ENCODE measurements around the gene GPR4.

GPR4 gene

GRCh38 chr19:45597425-45598111, 4.4 kb downstream of the GPR4 start:
- H3K79me1 ChIP-seq (replicated peaks; ENCODE audit: low read length, poor library complexity, severe bottlenecking), result no peaks in the 10 kb centered on the region
- H3K9me3 ChIP-seq (ENCODE audit: control insufficient read depth, low read length), result no peaks in the 10 kb centered on the region
- H3K27ac ChIP-seq (ENCODE audit: low read length, poor library complexity, severe bottlenecking), result no peak overlapping the region
- H2AK5ac ChIP-seq (ENCODE audit: low read length, severe bottlenecking), result no peak overlapping the region
- peak overlapping the region; percentile 23 for H2BK15ac ChIP-seq (ENCODE audit: low read depth, poor library complexity, severe bottlenecking)
- WGBS, result 26% methylated on average over 3 of the region's 5 CpGs
- peaks cover 12% of the 10 kb centered on the region for H3K4me1 ChIP-seq (ENCODE audit: control insufficient read depth, insufficient read depth, low read depth, low read length)
- H3K23ac ChIP-seq (ENCODE audit: low read length in 2 of 2), result no peak overlapping the region
- no peaks in the 10 kb centered on the region for H3K36me3 ChIP-seq (ENCODE audit: control insufficient read depth in 1 of 2, insufficient read depth in 2 of 2, low read depth in 1 of 2, low read length in 2 of 2)
- H3K9ac ChIP-seq (ENCODE audit: low read length), result peak overlapping the region; percentile 56
- H3K18ac ChIP-seq (ENCODE audit: low read depth in 1 of 2, low read length in 2 of 2), result peak overlapping the region; percentile 5 to 81
- no peak overlapping the region for H2BK5ac ChIP-seq (ENCODE audit: low read depth, low read length, poor library complexity, severe bottlenecking)
- peaks cover 63 to 69% of the 10 kb centered on the region in 2 experiments for H3K27me3 ChIP-seq (ENCODE audit: control insufficient read depth in 1 of 2, insufficient read depth in 1 of 2, low read length in 2 of 2)
- peak overlapping the region; percentile 69 for H4K8ac ChIP-seq (ENCODE audit: low read length)
- H3K4me3 ChIP-seq (ENCODE audit: insufficient read depth in 1 of 2, low read depth in 1 of 2, low read length in 2 of 2), result peak overlapping the region in 1 of 2 experiments; percentile 67
- H2BK120ac ChIP-seq (ENCODE audit: low read depth, low read length), result peak overlapping the region; percentile 42
- H3K4ac ChIP-seq (ENCODE audit: low read depth in 1 of 2, low read length in 2 of 2), result peak overlapping the region in 1 of 2 experiments; percentile 80
- H4K91ac ChIP-seq (ENCODE audit: low read length), result peak overlapping the region; percentile 22
- H3K4me2 ChIP-seq (ENCODE audit: low read length, poor library complexity, severe bottlenecking), result no peak overlapping the region
- peak overlapping the region in 1 of 2 experiments; percentile 50 for H2BK12ac ChIP-seq (ENCODE audit: low read length in 2 of 2)
- H2AFZ ChIP-seq (ENCODE audit: low read depth, low read length), result peak overlapping the region; percentile 30
- no peak for DNase-seq
- H3K14ac ChIP-seq (ENCODE audit: low read length in 2 of 2), result no peak overlapping the region

GRCh38 chr19:45595814-45596213, 6.2 kb downstream of the GPR4 start:
- Histone ChIP-seq H3K27me3 (ENCODE audit: control insufficient read depth in 1 of 2, insufficient read depth in 1 of 2, low read length in 2 of 2) (peaks cover 59 to 67% of the 10 kb centered on the region in 2 experiments), H2BK12ac (ENCODE audit: low read length in 2 of 2) (no peak overlapping the region), H2BK15ac (ENCODE audit: low read depth, poor library complexity, severe bottlenecking) (no peak overlapping the region), H3K9me3 (ENCODE audit: control insufficient read depth, low read length) (no peaks in the 10 kb centered on the region), H4K8ac (ENCODE audit: low read length) (no peak overlapping the region), H3K27ac (ENCODE audit: low read length, poor library complexity, severe bottlenecking) (no peak overlapping the region), H3K4ac (ENCODE audit: low read depth in 1 of 2, low read length in 2 of 2) (no peak overlapping the region), H2BK5ac (ENCODE audit: low read depth, low read length, poor library complexity, severe bottlenecking) (no peak overlapping the region), H3K14ac (ENCODE audit: low read length in 2 of 2) (no peak overlapping the region), H4K91ac (ENCODE audit: low read length) (no peak overlapping the region), H2AFZ (ENCODE audit: low read depth, low read length) (no peak overlapping the region), H2AK5ac (ENCODE audit: low read length, severe bottlenecking) (no peak overlapping the region), H3K79me1 (replicated peaks; ENCODE audit: low read length, poor library complexity, severe bottlenecking) (no peaks in the 10 kb centered on the region), H2BK120ac (ENCODE audit: low read depth, low read length) (no peak overlapping the region), H3K4me1 (ENCODE audit: control insufficient read depth, insufficient read depth, low read depth, low read length) (peaks cover 9% of the 10 kb centered on the region), H3K23ac (ENCODE audit: low read length in 2 of 2) (no peak overlapping the region), H3K36me3 (ENCODE audit: control insufficient read depth in 1 of 2, insufficient read depth in 2 of 2, low read depth in 1 of 2, low read length in 2 of 2) (peaks cover 0 to 5% of the 10 kb centered on the region in 2 experiments), H3K4me2 (ENCODE audit: low read length, poor library complexity, severe bottlenecking) (no peak overlapping the region), H3K4me3 (ENCODE audit: insufficient read depth in 1 of 2, low read depth in 1 of 2, low read length in 2 of 2) (no peak overlapping the region), H3K18ac (ENCODE audit: low read depth in 1 of 2, low read length in 2 of 2) (no peak overlapping the region), H3K9ac (ENCODE audit: low read length) (no peak overlapping the region)
- 50% methylated on average over 6 of the region's 6 CpGs for WGBS
- DNase-seq, result peak; percentile 43

GRCh38 chr19:45593520-45593919, 8.5 kb downstream of the GPR4 start:
- no peak overlapping the region for H2AK5ac ChIP-seq (ENCODE audit: low read length, severe bottlenecking)
- H2BK15ac ChIP-seq (ENCODE audit: low read depth, poor library complexity, severe bottlenecking), result no peak overlapping the region
- no peak overlapping the region for H3K4me3 ChIP-seq (ENCODE audit: insufficient read depth in 1 of 2, low read depth in 1 of 2, low read length in 2 of 2)
- no peak overlapping the region for H3K14ac ChIP-seq (ENCODE audit: low read length in 2 of 2)
- peaks cover 0 to 5% of the 10 kb centered on the region in 2 experiments for H3K36me3 ChIP-seq (ENCODE audit: control insufficient read depth in 1 of 2, insufficient read depth in 2 of 2, low read depth in 1 of 2, low read length in 2 of 2)
- no peak for DNase-seq
- no peak overlapping the region for H3K4me2 ChIP-seq (ENCODE audit: low read length, poor library complexity, severe bottlenecking)
- peaks cover 10% of the 10 kb centered on the region for H3K4me1 ChIP-seq (ENCODE audit: control insufficient read depth, insufficient read depth, low read depth, low read length)
- H3K79me1 ChIP-seq (replicated peaks; ENCODE audit: low read length, poor library complexity, severe bottlenecking), result no peaks in the 10 kb centered on the region
- no peak overlapping the region for H3K23ac ChIP-seq (ENCODE audit: low read length in 2 of 2)
- H2BK12ac ChIP-seq (ENCODE audit: low read length in 2 of 2), result no peak overlapping the region
- no CpG with 5 or more reads among the region's 1 CpG for WGBS
- no peak overlapping the region for H3K18ac ChIP-seq (ENCODE audit: low read depth in 1 of 2, low read length in 2 of 2)
- no peak overlapping the region for H3K4ac ChIP-seq (ENCODE audit: low read depth in 1 of 2, low read length in 2 of 2)
- H2BK5ac ChIP-seq (ENCODE audit: low read depth, low read length, poor library complexity, severe bottlenecking), result no peak overlapping the region
- H4K91ac ChIP-seq (ENCODE audit: low read length), result no peak overlapping the region
- no peak overlapping the region for H2AFZ ChIP-seq (ENCODE audit: low read depth, low read length)
- H4K8ac ChIP-seq (ENCODE audit: low read length), result no peak overlapping the region
- no peak overlapping the region for H2BK120ac ChIP-seq (ENCODE audit: low read depth, low read length)
- H3K27ac ChIP-seq (ENCODE audit: low read length, poor library complexity, severe bottlenecking), result no peak overlapping the region
- H3K27me3 ChIP-seq (ENCODE audit: control insufficient read depth in 1 of 2, insufficient read depth in 1 of 2, low read length in 2 of 2), result peaks cover 39 to 54% of the 10 kb centered on the region in 2 experiments
- H3K9me3 ChIP-seq (ENCODE audit: control insufficient read depth, low read length), result no peaks in the 10 kb centered on the region
- H3K9ac ChIP-seq (ENCODE audit: low read length), result no peak overlapping the region

- H3K4me3 ChIP-seq (ENCODE audit: insufficient read depth in 1 of 2, low read depth in 1 of 2, low read length in 2 of 2), result no peak overlapping the region
- no peak overlapping the region for H3K14ac ChIP-seq (ENCODE audit: low read length in 2 of 2)
- H2BK15ac ChIP-seq (ENCODE audit: low read depth, poor library complexity, severe bottlenecking), result no peak overlapping the region
- no peak overlapping the region for H2BK5ac ChIP-seq (ENCODE audit: low read depth, low read length, poor library complexity, severe bottlenecking)
- no peak overlapping the region for H2AFZ ChIP-seq (ENCODE audit: low read depth, low read length)
- H3K4me1 ChIP-seq (ENCODE audit: control insufficient read depth, insufficient read depth, low read depth, low read length), result peaks cover 3% of the 10 kb centered on the region
- peaks cover 0 to 5% of the 10 kb centered on the region in 2 experiments for H3K36me3 ChIP-seq (ENCODE audit: control insufficient read depth in 1 of 2, insufficient read depth in 2 of 2, low read depth in 1 of 2, low read length in 2 of 2)
- H3K9me3 ChIP-seq (ENCODE audit: control insufficient read depth, low read length), result no peaks in the 10 kb centered on the region
- no peak overlapping the region for H3K9ac ChIP-seq (ENCODE audit: low read length)
- H3K4ac ChIP-seq (ENCODE audit: low read depth in 1 of 2, low read length in 2 of 2), result no peak overlapping the region
- no peak overlapping the region for H2BK12ac ChIP-seq (ENCODE audit: low read length in 2 of 2)
- no peak overlapping the region for H3K23ac ChIP-seq (ENCODE audit: low read length in 2 of 2)
- H3K27ac ChIP-seq (ENCODE audit: low read length, poor library complexity, severe bottlenecking), result no peak overlapping the region
- no peak overlapping the region for H4K91ac ChIP-seq (ENCODE audit: low read length)
- H2AK5ac ChIP-seq (ENCODE audit: low read length, severe bottlenecking), result no peak overlapping the region
- H3K27me3 ChIP-seq (ENCODE audit: control insufficient read depth in 1 of 2, insufficient read depth in 1 of 2, low read length in 2 of 2), result peaks cover 28 to 42% of the 10 kb centered on the region in 2 experiments
- no peak overlapping the region for H2BK120ac ChIP-seq (ENCODE audit: low read depth, low read length)
- no peak overlapping the region for H3K4me2 ChIP-seq (ENCODE audit: low read length, poor library complexity, severe bottlenecking)
- no peak overlapping the region for H4K8ac ChIP-seq (ENCODE audit: low read length)
- no peaks in the 10 kb centered on the region for H3K79me1 ChIP-seq (replicated peaks; ENCODE audit: low read length, poor library complexity, severe bottlenecking)
- no peak for DNase-seq
- WGBS, result 53% methylated on average over 4 of the region's 4 CpGs
- H3K18ac ChIP-seq (ENCODE audit: low read depth in 1 of 2, low read length in 2 of 2), result no peak overlapping the region
Measured at GRCh38 chr19:45592366-45592765, 9.6 kb downstream of the GPR4 start.
